Effector CD4-positive, alpha-beta T cell (primary cell): ENCODE results near the gene APPBP2.
A peak's percentile ranks its signal among the peaks of the same experiment; 100 is the strongest.
"Not testable (repeated sequence)": the region's sequence is repeated elsewhere in the genome, so short reads cannot be mapped to it uniquely, and the experiment has no call there.

Experiments used
- DNase-seq: peaks from one replicate; pipeline ENCODE4 v3.0.0-alpha.2; 2020

APPBP2 gene

DNA sequence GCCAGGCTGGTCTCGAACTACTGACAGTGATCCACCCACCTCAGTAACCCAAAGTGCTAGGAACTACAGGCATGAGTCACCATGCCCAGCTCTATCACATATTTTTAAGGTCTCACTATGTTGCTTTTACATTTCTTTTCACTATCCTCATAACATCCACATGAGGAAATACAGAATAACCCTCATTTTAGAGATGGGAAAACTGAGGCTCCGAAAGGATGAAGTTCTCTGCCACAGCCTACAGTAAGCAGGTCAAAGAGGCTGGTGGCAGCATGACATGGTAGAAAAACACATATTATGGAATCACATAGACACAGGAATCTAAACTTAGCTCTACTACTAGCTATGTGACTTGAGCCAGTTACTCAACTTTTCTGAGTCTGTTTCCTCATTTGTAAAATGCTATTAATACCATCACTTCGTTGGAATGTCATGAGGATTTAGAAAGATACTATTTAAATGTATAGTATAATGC, 32.2 kb downstream of the APPBP2 start:
- no peak for DNase-seq

DNA sequence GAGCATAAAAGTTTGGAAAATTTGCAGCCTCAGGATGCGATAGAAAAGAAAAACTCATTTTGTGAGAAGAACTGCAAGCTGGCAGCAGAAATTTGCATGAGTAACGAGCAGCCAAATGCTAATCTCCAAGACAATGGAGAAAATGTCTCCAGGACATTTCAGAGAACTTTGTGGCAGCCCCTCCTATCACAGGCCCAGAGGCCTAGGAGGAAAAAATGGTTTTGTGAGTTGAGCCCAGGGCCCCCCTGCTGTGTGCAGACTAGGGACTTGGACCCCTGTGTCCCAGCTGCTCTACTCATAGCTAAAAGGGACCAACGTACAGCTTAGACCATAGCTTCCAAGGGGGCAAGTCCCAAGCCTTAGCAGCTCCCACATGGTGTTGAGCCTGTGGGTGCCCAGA, 34.3 kb downstream of the APPBP2 start:
- no peak for DNase-seq

DNA sequence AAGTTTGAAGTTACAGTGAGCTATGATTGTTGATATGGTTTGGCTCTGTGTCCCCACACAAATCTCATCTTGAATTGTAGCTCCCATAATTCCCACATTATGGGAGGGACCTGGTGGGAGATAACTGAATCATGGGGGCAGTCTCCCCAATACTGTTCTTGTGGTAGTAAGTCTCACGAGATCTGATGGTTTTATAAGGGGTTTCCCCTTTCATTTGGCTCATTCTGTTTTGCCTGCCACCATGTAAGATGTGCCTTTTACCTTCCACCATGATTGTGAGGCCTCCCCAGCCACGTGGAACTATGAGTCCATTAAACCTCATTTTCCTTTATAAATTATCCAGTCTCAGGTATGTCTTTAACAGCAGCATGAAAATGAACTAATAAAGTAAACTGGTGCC, 35.4 kb downstream of the APPBP2 start:
- DNase-seq = not testable (repeated sequence)

DNA sequence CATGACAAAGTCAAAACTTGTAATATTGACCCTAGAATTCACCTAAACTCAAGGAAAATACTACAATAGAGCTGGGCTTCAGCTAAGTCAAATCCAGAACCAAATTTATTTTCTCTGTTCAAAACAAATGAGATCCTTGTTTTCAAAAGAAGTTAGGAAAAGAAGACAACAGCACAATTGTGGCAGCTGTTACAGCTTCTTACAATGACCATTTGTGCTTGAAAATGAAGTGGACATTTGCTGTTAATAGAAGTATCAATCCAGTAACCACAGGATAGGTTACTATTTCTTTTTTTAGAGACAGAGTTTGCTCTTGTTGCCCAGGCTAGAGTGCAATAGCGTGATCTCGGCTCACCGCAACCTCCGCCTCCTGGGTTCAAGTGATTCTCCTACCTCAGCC, 44.4 kb downstream of the APPBP2 start:
- no peak for DNase-seq

DNA sequence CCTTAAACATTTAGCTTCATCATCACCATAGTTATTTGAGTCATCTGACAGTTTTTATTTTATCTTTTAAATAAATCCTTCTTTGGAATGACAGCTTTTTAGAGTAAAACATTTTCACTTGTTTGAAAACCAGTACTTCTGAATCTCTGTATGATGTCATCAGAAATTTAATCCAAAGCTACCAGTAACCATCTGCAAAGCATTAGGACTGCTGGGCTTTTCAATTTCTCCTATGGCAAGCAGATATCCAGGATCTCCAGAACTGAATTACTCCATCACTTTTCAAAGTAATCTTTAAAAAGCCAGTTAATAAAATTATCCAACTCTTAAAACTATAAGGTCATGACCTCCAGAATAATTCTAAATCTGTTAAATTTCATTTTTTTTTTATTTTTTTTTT, 52.3 kb downstream of the APPBP2 start:
- DNase-seq = no peak

DNA sequence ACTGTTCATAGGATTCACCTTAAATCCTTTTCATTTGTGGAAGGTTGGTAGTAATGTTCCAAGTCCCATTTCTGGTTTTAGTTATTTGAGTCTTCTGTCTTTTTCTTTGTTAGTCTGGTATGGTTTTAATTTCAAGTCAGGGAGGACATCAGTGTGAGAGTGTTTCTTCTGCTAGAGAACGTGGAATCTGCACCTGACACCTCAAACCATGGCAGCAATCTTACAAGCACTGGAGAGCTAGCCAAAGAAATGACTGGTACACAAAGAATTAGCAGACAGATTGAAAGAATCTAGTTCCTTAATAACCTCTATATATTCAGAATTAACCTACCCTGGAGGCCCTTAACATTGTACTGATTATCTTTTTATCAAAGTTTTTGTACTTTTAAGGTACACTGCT, 53.6 kb downstream of the APPBP2 start:
- DNase-seq = no peak

DNA sequence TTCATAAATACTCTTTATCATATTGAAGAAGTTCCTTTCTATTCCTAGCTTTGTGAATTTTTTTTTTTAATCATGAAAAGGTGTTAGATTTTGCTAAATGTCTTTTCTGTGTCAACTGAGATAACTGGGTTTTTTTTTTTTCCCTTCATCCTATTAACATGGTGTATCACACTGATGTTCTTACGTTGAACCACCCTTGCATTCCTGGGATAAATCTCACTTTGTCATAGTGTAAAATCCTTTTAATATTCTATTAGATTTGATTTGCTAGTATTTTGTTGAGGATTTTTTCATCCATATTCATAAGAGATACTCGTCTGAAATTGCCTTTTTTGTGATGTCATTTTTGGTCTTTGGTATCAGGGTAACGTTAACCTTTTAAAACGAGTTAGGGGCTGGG, 54.6 kb downstream of the APPBP2 start:
- no peak for DNase-seq

DNA sequence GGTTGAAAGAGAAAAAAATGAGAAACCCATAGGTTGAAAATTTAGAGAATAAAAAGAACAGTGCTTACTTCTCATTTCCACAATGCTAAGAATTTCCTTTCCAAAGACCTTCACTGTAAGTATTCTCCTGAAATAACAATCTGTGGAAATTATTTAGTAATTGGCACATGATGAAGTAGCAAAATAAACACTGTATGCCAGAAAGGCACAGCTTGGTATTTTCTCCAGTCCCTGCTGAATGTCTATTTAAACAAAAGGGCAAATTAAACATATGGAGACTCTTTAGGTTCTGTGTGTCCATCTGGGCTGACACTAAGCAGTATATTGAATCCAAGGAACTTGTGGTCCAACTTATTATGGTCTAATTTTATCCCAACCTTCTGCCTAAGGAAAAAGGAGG, 57.7 kb downstream of the APPBP2 start:
- DNase-seq = no peak

DNA sequence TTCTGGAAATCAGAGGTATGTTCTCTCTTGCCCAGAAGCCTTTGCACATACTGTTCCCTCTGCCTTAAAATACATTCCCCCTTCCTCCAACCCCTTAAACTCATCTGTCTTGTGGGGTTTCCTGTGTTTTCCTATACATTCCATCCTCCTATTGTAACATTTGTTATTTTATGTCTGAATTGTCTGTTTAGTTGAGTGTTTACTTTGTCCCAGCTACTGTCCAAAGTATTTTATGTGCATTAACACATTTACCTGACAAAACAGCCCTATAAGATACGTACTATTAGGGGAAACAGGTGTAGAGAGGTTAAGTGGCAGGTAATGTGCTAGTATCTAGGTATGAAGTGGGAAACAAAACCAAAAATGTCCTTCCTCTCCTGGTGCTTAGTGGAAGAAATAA, 61.7 kb downstream of the APPBP2 start:
- no peak for DNase-seq

DNA sequence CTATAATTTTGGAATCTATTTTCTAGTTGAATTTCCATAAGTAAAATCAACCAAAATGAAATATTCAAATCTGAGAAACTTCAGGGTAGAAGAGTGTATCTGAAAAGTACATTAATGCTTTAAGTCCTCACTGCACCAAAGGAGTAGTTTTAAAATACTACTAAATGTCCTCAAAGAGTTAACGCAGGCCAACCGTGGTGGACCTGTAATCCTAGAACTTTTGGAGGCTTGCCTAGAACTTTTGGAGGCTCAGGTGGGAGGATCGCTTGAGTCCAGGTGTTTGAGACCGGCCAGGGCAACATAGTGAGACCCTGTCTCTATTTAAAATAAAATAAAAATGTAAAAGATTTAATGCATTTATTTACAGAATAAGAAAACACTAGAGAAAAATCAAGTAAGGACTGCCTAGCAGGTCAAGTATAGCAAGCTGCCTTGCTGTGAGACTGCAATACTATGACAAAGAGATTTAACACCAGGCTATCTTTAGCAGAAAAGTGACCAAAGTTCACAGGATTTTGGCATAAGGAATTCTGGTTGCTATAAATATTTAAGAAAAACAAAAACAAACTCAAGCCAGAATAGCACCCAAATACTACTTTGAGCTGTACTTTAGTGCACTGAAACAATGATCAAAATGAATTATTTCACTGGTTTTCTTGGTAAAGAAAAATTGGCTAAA, 62.7 kb downstream of the APPBP2 start:
- no peak for DNase-seq

DNA sequence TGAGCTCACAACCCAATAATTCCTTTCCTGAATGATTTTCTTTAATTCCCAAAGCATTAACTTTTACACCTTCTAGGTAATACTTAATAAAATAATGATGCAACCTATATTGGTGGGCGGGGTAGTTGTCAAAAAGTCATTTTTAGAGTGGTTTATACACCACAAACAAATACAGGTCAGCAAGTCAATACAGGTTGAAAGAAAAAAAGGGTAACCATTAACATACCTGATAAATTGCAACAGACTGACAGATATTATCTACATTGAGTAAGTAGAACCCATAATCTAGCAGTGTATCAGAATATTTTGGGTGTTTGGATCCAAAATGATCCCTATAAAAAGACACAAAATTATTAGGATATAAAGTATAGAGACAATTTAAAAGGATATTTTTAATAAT, 64.5 kb downstream of the APPBP2 start:
- DNase-seq = no peak

DNA sequence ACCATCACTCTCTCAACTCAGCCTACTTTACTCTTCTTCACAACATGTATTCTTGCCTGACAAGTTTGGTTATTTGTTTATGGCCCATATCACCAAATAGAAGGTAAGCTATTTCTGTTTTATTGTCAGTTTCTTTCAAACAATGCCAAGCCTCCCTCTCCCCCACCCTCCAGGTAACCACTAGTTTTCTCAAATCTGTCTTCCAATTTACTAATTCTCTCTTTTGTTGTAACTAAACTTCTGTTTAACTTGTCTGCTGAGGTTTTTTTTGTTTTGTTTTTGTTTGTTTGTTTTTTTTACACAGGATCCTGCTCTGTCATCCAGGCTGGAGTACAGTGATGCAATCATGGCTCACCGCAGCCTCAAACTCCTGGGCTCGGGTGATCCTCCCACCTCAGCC, 68.9 kb downstream of the APPBP2 start:
- no peak for DNase-seq

DNA sequence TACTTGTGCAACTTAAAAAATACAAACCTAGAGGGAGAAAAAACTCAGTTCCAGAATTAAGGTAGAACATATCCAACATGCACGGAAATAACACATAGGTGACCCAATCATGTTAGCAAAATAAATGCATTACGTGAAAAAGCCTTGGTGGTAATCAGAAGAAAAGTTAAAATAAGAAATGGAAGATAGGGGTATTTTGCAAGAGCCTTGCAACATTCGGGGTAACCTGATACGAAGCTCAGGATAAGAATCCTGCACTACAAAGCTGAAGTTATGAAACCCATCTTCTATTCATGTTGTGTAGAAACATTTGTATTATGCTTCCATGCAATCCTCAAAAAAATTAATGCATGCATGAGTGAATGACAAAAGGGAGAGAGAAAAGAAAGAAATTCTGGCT, 70.7 kb downstream of the APPBP2 start:
- no peak for DNase-seq

DNA sequence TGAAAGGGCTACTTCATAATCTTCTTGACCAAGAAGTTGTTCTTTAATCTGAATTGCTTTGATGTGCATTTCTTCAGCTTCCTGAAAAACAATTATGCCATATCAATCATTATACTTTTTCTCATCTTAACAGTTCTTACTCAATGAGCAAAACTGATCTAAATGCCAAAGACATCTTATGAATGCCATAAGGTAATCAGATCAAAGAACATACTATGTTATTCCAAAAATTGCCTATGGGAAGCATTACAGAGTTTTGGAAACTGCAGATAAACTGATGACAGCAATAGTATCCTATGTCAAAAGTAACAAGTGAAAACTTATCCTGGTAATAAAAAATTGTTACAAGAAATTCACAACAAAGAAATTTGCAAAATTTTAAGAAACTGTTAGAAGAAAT, 74.1 kb downstream of the APPBP2 start:
- DNase-seq = no peak

DNA sequence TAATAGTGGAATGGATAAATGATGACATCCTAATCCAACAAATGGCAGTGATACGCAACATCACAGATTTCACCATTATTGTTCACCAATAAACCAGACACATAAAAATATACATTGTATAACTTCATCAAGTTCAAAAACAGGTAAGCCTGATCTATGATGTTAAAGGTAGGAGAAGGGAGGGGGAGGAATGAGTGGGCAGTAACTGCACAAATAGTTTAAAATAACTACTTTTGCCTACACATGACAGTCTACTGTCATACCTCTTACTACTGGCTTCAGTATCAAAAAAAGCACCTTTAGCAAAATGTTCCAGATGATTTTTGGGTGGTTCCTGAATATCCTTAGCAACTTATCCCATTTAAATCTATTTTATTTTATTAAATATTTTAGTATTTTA, 75.0 kb downstream of the APPBP2 start:
- DNase-seq = no peak

DNA sequence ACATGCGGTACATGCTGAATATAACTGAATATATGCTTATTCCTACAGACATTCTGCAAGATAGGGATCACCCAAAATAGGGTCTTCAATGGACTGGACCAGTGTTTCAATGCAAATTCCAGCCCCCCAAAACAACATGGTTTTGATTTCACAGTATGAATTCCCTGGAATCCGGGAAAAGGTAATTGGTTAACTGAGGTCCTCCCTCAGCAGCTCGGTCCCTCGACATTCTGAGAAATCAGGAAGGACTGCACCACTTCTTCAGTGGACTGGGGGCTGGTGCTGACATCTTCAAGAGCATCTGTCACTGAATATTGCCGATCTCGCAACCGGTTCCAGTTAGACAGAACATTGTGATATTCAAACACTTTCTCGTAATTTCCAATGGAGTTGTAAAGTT, 78.7 kb downstream of the APPBP2 start:
- no peak for DNase-seq

DNA sequence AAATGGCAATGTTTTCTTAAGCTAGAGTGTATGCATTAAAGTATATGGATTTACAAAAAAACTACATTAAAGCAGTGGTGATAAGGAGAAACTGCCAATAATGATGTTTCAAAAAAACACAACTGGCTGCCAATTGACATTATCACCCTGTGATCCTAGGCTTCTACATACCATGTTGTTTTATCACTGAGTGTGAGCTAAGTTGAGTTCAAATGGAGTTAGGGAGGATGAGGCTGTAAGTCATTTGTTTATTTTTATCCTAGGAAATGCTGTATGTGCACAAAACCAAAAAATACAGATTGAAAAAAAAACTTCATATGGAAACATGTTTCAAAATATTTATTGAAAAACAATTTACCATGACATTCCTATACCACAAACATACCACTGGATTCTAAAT, 80.9 kb downstream of the APPBP2 start:
- DNase-seq = no peak

DNA sequence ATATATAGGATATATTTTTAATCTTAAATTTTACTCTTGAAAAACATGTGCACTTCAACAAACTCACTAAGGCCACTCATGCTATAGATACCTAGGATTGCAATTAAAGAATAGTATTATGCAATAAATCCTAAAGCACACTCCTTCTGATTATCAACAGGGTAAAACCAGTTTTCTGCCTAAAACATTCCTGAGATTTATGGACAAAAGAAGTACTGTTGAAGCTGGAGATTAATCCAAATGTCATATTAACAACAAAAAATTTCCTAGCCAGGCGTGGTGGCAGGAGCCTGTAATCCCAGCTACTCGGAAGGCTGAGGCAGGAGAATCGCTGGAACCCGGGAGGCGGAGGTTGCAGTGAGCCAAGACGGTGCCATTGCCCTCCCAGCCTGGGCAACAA, 82.3 kb downstream of the APPBP2 start:
- no peak for DNase-seq

DNA sequence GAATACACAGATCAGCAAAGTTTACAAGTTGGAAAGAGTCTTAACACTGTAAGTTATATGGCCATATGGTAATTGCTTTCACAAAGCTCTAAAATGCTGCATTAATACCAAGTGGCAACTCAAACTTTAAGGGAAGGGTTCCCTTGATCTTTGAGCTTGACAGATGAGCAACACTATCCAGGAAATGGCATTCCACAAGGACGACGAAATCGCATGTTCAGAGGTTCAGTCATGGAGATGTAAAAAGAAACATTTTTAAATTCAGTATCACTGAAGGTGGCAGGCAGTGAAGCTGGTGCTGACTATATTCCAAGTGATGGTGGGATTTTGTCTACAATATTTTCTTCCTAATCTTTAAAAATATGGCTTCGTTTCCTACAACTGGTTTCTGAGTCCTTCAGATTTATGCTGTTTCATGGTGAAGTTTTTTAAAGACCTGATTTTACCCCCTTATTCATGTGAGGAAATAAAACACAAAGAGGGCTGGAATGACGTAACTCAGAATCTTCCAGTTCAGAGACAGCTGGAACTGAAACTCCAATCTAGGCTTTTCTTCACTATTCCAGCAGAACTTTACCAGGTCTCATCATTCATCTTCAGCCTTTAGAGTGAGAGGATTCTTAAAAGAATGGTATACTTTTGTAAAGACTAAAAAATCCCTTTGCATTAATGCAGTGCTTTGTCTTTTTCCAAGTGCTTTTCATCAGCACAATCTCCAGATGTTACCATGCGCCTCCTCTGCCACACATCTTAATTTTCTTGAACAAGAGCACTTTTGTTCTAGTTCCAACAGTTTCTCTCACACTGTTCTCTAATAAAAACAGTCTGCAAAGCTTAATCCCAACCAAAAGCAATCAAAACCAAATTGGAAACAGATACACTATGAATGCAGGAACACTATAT, 83.5 kb downstream of the APPBP2 start:
- no peak for DNase-seq

DNA sequence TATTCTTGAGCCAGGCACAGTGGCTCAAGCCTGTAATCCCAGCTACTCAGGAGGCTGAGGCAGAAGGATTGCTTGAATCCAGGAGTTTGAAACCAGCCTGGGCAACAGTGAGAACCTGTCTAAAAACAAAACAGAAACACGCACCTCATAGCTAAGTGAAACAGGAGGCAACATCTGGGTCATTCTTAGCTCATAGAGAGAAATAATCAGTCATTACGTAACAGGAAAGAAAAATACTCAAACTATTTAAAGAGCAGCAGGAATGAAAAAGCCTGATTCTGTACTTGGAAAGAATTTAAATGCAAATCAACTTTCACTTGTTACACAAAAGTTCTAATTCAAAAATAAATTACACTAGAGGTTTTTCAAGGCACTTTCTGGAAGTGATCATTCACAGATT, 86.5 kb downstream of the APPBP2 start:
- no peak for DNase-seq

DNA sequence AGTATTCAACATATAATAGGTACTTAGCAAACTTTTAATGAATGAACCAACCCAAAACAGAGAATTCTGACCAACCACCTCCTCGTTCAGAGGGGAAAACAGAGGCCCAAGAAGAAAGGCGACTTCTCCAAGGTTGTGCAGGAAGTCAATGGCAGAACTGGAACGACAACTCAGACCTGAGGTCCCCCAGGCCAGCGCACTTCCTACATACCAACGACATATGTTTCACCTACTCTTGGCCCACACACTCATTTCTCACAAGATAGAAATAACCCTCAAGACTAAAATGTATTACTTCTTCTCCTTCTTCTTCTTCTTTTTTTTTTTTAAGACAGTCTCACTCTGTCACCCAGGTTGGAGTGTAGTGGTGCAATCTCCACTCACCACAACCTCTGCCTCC, 89.4 kb downstream of the APPBP2 start:
- DNase-seq = no peak

DNA sequence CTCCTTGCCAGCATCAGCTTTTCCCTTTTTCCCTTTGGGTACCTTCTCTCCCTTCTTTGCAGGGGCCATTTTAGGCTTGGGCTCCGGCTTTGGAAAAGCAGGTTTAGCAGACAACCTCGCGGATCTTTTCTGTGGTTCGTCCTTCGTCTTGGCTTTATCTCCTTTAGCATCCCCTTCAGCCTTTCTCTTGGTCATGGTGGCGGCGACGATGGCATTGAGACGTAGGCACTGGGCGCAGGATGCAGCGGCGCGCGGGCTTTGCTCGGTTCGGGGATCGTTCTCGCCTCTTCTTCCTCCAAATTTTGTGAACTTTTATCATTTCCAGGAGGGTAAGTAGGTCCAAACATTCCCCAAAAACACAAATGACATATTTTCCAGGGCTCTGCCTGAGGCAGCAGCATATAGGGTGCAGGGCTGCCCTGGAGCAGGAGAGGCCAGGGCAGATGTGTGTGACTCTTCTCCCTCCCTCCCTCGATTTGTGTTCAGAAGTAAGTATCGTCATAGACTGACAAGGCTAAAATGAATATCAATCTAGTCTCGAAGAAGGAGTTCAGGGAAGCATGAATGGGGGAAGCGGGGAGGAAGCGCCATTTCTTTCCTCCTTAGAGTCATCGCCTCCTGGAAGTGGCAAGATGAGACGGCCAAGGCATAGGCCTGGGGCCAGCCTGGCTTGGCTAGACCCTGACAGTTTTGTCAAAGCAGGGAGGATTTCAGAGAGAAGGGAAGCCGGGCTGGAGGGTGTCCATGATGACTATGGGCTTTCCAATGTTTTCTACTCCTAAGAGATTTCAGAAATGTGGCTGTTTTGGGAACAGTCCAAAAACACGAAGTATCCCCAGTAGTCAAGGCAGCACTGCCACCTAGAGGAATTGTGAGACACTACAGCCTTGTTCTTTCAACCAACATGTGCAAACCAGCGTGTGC, 90.5 kb downstream of the APPBP2 start:
- peak; percentile 41 for DNase-seq
